Right lobe of liver (tissue), 6 donors: Measurements from ENCODE around the gene XRRA1. TPM values are rescaled to one million over a fixed set of nuclear protein-coding genes. Genes with fewer than 3 reads are reported as not detected.

Experiments
- ATAC-seq, 4 donors: fragments of 200-7000 bp; cut with Tn5 transposase; one replicate each; pipeline ENCODE4 v1.9.1; 2020; ENCODE audit warnings: mild to moderate bottlenecking in 4 of 4, moderate library complexity in 4 of 4
- DNase-seq, 3 donors: peaks; one replicate each; pipeline ENCODE4 v3.0.0-alpha.2; 2020
- H3K27ac ChIP-seq, 3 donors: fragments of 200-600 bp; one replicate each; pipeline ENCODE4 v1.8.0; 2022
- H3K27me3 ChIP-seq, 2 donors: fragments of 200-600 bp; one replicate each; pipeline ENCODE4 v1.8.0; 2022
- H3K36me3 ChIP-seq, 4 donors: fragments of 200-600 bp; sonication (generic) in 1 of 4; one replicate each; pipeline versions ENCODE4 v1.5.1 to v1.8.0; 2017 to 2022; ENCODE audit warnings: control low read depth in 1 of 4
- H3K4me1 ChIP-seq, 4 donors: fragments of 200-600 bp; sonication (generic) in 1 of 4; one replicate each; pipeline versions ENCODE4 v1.5.1 to v1.8.0; 2017 to 2022; ENCODE audit warnings: control low read depth in 1 of 4
- H3K4me3 ChIP-seq, 3 donors: fragments of 200-600 bp; one replicate each; pipeline ENCODE4 v1.8.0; 2022
- H3K9me3 ChIP-seq, 4 donors: fragments of 200-600 bp; sonication (generic) in 1 of 4; one replicate each; pipeline versions ENCODE4 v1.5.1 to v1.8.0; 2017 to 2022; ENCODE audit warnings: control low read depth in 1 of 4
- CTCF ChIP-seq, 4 donors: fragments of 200-600 bp in 3 of 4; fragments of 450-650 bp in 1 of 4; IDR thresholded peaks; one replicate each; pipeline versions ENCODE4 v1.5.1 to v1.8.0; 2016 to 2022; ENCODE audit warnings: antibody characterized with exemption in 4 of 4, mild to moderate bottlenecking in 2 of 4
- POLR2A ChIP-seq: fragments of 450-650 bp; IDR thresholded peaks from one replicate; pipeline ENCODE4 v1.6.1; 2017; ENCODE audit warnings: antibody characterized with exemption, mild to moderate bottlenecking
- WGBS: methylation state at CpG from one replicate; pipeline ENCODE4 v1.1.6; 2018; ENCODE audit warnings: low coverage, low lambda C conversion rate; ENCODE audit not compliant: insufficient coverage; ENCODE audit errors: missing lambda C conversion rate; 5-methylcytosine and 5-hydroxymethylcytosine counted together
- intact Hi-C, 2 donors: fragments of 100-400 bp; cut with DNase I; formaldehyde crosslinking; loops; one replicate each; pipeline versions ENCODE4 v1.11.2 to v1.14.1; 2022
- total RNA-seq, 6 experiments: library from RNA; depleted of rRNA in 2 of 6; stranded (reverse); fragments of >200 nt in 2 of 6; fragmentation: NEBNext Ultra II Directional in 3 of 6; extraction: Animal tissue kit (Norgen Biotek cat#: 25700) in 3 of 6; gene quantifications; one replicate each; pipeline versions ENCODE4 v1.1.0 to v1.2.4, GENCODE V29; 2016 to 2023
- donor health status: DM: no; HTN: yes; CAD: no.
- donor health status: DM: no; HTN: no; CAD: no.
- donor health status: DM: no; HTN: no; CAD: no.
- donor health status: DM: no; HTN: yes; CAD: no.
- donor health status: DM: no; HTN: yes; CAD: no.

XRRA1 gene
- total RNA-seq, 6 experiments from 2014 or later: 4.7 to 15.7 (median 8.0) TPM

DNA sequence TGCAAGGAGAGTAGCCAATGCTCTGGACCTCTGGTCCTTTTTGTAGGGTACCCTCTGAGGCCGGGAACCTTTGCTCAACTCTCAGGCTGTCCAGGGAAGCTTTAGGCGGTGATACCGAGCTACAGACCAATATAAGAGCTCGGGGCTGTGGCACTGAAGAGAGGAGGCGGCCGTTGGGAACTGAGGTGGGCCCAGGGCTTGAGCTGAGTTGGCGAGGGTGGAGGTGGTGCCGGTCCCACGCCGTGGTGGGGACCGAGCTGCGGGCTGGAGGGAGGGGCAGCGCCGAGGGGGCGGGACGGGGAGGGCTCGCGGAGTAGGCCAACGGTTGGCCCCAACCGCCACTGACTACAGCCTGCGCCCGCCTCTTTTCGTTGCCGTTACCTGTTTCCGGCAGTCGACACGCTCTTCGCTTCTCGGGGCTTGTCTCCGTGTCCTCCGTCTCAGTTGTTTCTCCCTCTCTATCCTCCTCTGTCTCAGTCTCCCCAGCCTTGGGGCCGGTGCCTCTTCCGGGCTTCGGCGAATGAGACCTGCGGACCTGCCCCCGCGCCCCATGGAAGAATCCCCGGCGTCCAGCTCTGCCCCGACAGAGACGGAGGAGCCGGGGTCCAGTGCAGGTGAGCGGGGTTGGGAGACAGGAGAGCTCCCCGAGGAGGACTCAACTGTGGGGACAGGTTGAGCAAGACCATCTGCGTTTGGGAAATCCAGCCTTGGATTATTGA is 39.8 kb upstream of the XRRA1 start, which contains the start of gene NEU3:
TSS of gene NEU3 (plus strand) at position 393 of the 719 bp plus-strand sequence. CDS start at position 521, 128 bp downstream.
- Histone ChIP-seq H3K9me3 (no peaks in the 10 kb centered on the region), H3K27ac (peak within 1 kb of the TSS; percentile 72 to 88 (median 73)), H3K4me1 (peaks cover 0 to 36% (median 5%) of the 10 kb centered on the region in 4 donors), H3K4me3 (peak within 1 kb of the TSS; percentile 69 to 80 (median 77)), H3K27me3 (no peaks in the 10 kb centered on the region), H3K36me3 (no peaks in the 10 kb centered on the region)
- DNase-seq (peak; percentile 90 to 91 (median 91)), ATAC-seq (peak; percentile 95 to 98 (median 96))
- TF ChIP-seq POLR2A (peak; percentile 65), CTCF (IDR thresholded peaks at IDR 0.05) (no peak)
- intact Hi-C loops: no loop called here
- WGBS: under 1% methylated on average over 36 of the region's 46 CpGs

DNA sequence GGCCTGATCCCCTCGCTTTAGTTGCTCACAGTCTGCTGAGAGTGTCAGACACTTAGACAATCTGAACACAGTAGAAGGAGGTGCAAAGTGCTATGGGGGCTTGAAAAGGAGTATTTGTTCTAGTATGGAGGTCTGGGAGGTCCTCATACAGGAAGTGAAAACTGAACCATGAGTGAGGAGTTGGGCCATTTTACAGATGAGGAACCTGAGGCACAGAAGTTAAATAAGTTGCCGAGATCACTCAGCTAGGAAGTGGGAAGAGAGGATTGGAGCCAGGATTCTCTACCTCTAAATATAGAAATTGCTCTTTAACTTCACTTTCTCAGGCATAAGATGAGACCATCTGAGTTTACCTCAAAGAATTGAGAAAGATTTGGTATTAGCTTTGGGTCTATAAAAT is 35.8 kb upstream of the XRRA1 start:
- H3K36me3 ChIP-seq: no peaks in the 10 kb centered on the region
- no peak for TF ChIP-seq CTCF (IDR thresholded peaks at IDR 0.05)
- TF ChIP-seq POLR2A: no peak
- H3K27me3 ChIP-seq: no peaks in the 10 kb centered on the region
- 80% methylated on average over 2 of the region's 2 CpGs for whole genome bisulfite sequencing
- H3K4me1 ChIP-seq: peaks cover 0 to 42% (median 14%) of the 10 kb centered on the region in 4 donors
- H3K27ac ChIP-seq: no peak overlapping the region
- DNase-seq (no peak), ATAC-seq (no peak)
- no peak overlapping the region for H3K4me3 ChIP-seq
- no peaks in the 10 kb centered on the region for H3K9me3 ChIP-seq
- intact Hi-C loops: no loop called here

- TF ChIP-seq CTCF (IDR thresholded peaks at IDR 0.05): no peak
- TF ChIP-seq POLR2A: no peak
- Histone ChIP-seq H3K9me3 (no peaks in the 10 kb centered on the region), H3K4me1 (peaks cover 0 to 39% (median 14%) of the 10 kb centered on the region in 4 donors), H3K4me3 (no peak overlapping the region), H3K27ac (peak overlapping the region in 2 of 3 donors; percentile 0 to 21), H3K36me3 (no peaks in the 10 kb centered on the region), H3K27me3 (no peaks in the 10 kb centered on the region)
- intact Hi-C loops: no loop called here
- ATAC-seq: peak; percentile 10 to 60 (median 45)
- no peak for DNase-seq
- WGBS: 41% methylated on average over 3 of the region's 3 CpGs
These were observed 35.2 kb upstream of the XRRA1 start for GRCh38 chr11:74984070-74984469.

DNA sequence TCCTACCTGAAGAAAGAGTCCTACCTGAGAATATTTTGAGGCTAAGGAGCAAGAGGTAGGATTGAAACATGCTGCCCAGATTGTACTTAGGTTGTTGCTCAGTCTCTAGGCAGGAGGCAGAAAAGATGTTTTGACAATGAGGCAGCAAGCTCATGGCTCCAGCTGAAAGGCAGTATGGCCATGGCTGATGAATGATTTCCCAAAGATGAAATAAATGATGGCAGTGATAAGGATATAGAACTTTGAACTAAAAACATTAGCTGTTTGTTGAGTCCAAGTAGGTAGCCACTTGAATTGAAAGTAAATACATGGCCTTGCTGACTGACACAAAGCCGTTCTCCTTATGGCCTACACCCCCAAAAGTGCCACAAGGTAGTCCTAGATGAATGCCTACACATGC is 33.0 kb upstream of the XRRA1 start:
- Histone ChIP-seq H3K4me1 (peaks cover 0 to 36% (median 14%) of the 10 kb centered on the region in 4 donors), H3K36me3 (no peaks in the 10 kb centered on the region), H3K27me3 (no peaks in the 10 kb centered on the region), H3K4me3 (no peak overlapping the region), H3K27ac (no peak overlapping the region), H3K9me3 (no peaks in the 10 kb centered on the region)
- DNase-seq (no peak), ATAC-seq (peak in 3 of 4 donors; percentile 21 to 51 (median 36))
- WGBS: 11% methylated on average over 1 of the region's 1 CpG
- intact Hi-C loops: no loop called here
- no peak for TF ChIP-seq CTCF (IDR thresholded peaks at IDR 0.05)
- TF ChIP-seq POLR2A: no peak
